GM19035 (cell line): Measurements from ENCODE around the gene DCC.
"Not testable (repeated sequence)": the region's sequence is repeated elsewhere in the genome, so short reads cannot be mapped to it uniquely, and the experiment has no call there.

ENCODE experiments used
- ATAC-seq: cut with Tn5 transposase; IDR thresholded peaks from one replicate; pipeline ENCODE4 v1.9.1; 2021; ENCODE audit not compliant: unreplicated experiment

The DCC gene

DNA sequence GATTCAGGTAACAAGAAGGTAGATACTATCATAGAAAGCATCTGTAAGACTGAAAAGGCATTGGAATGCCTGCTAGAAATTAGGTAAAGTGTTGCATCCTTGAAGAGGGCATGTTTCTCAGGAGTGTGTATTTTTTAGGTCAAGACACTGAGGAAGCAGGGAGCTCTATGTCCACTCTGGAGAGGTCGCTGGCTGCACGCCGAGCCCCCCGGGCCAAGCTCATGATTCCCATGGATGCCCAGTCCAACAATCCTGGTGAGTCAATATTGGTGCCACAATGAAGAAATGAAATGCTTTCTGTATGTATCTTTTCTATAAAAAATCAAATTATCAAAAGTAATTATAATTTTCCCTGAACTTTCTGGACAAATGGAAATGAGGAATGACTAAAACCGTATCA lies 1127.8 kb downstream of the DCC start:
- no peak for ATAC-seq

DNA sequence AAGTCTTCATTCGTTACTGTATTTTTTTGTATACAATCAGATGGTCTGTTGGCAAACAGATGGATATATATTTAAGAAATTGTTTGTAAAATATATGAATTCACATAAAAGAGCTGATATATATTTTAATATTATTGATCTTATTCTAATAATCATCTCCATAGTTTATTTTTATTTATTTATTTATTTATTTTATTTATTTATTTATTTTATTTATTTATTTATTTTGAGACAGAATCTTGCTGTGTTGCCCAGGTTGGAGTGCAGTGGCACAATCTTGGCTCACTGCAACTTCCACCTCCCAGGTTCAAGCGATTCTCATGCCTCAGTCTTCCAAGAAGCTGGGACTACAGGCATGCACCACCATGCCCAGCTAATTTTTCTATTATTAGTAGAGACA lies 1128.2 kb downstream of the DCC start:
- not testable (repeated sequence) for ATAC-seq

DNA sequence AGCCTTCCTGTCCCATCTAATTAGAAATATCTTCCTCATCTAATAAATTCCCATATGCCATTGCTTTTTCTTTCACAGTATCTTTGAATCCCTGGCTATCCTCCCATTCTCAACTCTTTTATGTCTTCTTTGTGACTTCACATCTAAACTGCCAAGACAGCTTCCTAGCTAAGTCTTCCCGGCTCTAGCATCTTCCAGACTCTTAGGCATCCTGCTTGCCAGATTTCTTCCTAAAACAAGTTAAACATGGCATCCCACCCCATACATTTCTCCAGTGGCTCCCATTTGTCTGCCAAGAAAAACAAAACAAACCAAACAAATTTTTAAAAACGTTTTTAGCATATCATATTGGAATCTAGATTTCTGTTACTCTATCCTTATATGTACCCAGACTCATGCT lies 1132.5 kb downstream of the DCC start:
- ATAC-seq: no peak

DNA sequence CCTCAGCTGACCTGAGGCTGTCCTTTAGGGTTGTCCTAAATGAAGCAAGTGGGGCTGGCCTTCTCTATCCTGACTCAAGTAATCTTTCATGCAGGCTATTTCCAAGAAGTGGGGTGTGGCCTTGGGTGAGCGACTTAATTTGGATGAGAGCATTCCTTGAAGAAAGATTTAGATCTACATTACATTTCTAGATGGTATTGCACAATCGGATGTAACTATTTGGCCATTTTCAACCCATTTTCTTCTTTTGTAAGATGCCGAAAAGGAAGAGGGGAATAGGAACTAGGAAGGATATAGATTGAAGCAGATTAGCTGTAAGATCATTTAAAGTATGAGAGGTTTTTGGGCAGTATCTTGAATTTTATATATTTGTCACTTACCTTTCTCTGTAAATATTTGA lies 1138.2 kb downstream of the DCC start:
- no peak for ATAC-seq

DNA sequence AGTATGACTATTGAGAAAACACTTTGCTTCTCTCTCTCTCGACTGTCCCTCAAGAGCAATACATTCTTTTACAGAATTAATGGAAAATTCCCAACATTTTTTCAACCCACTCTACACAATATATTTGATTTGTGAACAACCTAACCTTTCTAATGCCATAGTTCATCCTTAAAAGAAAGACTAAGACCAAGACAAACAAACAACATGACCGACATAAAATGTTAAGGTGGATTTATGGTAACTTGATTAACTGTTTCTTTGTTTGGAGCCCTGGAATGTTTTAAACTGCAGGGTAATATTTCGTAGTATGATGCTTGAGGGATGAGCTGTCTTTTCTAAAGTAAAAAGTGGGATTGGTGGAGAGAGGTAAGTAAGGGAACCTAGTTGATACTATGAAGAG lies 1146.3 kb downstream of the DCC start:
- no peak for ATAC-seq

DNA sequence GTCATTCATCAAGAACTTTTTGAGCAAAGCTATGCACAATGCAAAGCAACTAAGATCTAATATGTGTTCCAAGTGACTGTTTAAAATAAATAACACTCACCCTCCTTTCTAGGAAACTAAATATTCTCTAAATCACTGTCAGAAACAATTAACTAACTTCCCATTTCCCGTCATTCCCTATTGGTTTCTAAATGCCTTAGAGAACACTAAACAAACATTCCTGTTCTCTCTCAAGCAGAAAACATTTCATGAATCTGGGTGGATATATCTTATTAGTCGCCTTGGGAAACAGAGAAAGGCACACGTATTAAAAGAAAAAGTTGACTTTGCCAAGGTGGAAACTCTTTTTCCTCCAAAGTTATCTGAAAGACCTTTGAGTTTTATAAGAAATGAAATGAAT lies 1149.3 kb downstream of the DCC start:
- no peak for ATAC-seq

DNA sequence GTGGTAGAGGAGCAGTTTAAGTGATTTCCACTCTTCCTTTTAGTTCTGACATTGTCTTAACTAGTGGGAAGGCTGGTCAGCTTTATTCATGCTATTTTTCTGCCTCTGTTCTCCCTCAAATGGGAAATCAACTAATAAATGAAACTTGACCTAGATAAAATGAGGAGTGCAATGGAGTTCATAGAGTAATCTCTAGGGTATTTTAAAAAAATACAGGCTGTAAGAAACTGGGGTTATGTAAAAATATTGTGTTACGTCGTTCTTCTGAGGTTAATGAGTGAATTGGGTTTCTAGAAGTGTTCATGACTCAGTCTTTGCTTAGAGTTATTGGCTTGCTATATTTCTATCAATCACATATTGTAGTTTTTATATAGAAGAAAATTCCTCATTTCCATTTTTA lies 1150.0 kb downstream of the DCC start:
- no peak for ATAC-seq

DNA sequence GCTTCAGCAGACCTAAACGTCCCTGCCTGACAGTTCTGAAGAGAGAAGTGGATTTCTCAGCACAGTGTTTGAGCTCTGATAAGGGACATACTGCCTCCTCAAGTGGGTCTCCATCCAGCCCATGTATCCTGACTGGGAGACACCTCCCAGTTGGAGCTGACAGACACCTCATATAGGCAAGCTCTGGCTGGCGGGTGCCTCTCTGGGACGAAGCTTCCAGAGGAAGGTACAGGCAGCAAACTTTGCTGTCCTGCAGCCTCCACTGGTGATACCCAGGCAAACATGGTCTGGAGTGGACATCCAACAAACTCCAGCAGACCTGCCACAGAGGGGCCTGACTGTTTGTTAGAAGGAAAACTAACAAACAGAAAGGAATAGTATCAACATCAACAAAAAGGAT lies 1156.0 kb downstream of the DCC start:
- no peak for ATAC-seq

DNA sequence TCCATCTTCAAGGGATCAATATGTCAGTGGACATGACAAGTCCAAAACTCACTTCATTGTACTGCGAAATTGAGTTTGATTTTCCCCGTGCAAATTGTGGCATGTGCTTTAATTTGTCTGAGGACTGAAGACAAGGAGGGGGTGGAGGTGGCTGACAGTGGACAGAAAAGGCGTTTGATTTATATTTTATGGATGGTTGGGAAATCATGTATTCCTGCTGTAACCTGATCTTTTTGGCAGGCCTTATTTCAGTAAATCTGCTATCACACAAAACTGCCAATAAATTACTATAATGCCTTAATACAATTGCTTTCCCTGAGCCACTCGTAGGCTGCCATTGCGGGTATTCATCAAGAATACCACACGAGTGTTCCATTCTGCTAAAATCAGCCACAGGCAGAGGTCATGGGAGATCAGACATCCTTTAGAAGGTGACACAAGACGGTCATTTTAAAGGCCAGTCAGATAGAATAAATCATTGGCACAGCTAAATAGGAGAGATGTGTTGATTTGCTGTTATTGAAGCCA lies 1164.0 kb downstream of the DCC start:
- no peak for ATAC-seq

DNA sequence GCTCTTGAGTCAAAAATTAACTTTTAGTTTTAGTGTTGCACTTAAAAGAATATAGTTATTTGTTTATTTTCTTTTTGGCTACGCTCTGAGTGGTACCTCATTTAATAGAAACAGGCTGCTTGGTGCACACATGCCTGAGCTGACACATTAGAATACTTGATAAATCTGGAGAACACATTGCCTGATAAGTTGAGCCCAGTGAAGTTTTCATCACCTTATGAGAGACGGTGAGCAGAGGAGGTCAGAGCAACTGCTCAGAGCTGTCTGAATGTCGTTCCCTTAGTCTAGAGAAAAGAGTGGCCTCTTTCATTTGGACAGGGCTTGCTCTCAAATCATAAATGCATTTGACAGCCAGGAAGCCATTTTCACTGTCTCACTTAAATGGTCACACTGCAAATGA lies 1168.5 kb downstream of the DCC start:
- ATAC-seq: no peak

DNA sequence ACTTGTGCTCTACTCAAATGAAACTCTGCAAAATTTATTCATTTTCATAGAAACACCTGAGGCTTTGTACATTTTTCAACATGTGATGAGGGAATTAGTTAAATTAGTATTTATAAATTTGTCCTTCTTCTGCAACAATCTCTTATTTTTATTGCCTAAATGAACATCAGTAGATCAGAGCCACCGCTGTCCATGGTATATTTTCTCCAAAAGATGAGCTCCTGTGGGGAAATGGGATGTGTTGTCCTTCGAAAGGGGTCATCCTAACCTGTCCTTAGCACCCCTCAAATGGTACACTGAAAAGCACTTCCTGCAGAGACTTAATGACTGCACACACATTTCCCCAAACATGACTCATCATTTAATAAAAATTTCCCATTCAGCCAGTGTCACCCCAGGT lies 1169.9 kb downstream of the DCC start:
- ATAC-seq: no peak

DNA sequence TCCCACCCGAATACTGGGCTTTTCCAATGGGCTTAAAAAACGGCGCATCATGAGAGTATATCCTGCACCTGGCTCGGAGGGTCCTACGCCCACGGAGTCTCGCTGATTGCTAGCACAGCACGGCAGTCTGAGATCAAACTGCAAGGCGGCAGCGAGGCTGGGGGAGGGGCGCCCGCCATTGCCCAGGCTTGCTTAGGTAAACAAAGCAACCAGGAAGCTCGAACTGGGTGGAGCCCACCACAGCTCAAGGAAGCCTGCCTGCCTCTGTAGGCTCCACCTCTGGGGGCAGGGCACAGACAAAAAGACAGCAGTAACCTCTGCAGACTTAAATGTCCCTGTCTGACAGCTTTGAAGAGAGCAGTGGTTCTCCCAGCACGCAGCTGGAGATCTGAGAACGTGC lies 1171.7 kb downstream of the DCC start:
- not testable (repeated sequence) for ATAC-seq

DNA sequence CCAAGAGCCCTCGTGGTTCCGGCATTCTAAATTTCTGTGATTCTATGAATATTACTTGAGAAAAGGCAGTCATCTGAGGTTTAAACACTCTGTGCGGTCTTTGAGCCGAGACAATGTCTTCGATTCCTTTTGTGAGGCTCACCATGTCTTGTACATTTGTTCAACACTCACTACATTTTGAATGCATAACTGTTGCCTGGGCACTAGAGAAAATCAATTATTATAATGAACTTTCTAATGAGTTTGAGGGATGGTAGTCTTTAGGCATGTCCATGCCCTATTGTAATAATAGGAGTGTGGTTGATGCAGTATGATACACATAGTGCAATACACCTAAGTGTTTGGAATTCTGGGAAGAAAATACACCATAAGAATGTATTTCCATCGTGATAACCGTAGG lies 1181.1 kb downstream of the DCC start:
- no peak for ATAC-seq

DNA sequence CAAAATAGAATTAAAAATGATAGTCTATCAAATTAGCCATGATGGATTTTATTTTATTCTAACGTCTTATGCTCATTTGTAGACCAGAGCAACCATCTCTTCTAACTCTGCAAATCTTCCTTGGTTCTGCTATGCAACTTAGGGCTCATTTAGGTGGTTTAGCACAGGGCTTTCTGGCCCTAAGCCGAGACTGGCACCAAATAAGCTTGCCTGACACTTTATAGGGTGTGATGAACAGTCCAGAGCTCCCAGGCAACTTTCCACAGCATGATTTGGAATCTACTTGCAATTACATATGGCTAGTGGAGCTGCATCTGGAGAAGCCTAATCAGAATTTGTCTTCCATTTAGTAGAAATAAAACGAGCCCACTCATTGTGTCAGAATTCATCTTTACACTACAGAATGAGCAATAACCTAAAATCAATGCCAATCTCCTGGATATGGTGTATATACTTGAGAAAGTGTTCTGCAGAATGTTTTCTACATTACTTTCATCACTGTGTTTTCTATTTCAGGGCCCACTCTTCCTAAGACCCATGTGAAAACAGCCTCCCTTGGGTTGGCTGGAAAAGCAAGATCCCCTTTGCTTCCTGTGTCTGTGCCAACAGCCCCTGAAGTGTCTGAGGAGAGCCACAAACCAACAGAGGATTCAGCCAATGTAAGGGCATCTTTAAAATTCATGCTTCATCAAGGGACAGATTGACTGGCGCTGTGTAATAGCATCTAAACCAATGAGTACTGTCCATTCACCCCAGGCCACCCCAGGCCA lies 1186.3 kb downstream of the DCC start:
- no peak for ATAC-seq

DNA sequence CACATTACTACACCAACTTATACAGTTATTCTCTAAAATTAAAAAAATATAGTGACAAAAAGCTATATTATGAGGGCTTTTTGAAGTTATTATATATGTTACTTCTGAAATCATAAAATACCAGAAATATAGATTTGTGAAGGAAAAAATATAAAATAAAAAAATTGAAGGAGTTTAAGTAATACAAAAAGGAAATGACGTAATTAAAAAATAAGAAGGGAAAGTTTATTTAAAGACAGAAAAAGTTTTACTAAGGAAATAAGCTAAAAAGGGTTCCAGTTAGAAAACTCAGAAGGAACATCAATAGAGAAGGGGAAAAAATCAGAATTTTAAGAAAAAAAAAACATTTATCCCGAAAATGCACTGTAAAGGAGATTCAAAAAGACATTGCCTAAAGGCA lies 1187.4 kb downstream of the DCC start:
- no peak for ATAC-seq

DNA sequence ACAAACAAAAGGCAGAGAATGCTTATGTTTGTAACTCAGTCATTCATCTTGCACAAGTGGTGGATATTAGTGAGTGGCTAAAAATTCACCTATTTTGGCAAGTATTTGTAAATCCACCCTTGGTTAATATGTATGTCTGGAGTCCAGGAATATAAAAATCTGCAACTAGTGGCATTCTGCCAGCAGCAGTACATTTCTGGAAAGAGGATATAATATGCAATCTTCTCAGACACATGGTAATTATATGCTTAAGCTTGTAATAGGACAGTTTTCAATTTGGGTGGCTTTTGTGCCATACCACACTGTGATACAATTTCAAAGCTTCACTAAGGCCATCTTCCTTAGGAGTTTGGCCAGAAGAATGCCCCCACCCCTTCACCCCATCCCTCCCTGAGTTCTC lies 1191.2 kb downstream of the DCC start:
- no peak for ATAC-seq

DNA sequence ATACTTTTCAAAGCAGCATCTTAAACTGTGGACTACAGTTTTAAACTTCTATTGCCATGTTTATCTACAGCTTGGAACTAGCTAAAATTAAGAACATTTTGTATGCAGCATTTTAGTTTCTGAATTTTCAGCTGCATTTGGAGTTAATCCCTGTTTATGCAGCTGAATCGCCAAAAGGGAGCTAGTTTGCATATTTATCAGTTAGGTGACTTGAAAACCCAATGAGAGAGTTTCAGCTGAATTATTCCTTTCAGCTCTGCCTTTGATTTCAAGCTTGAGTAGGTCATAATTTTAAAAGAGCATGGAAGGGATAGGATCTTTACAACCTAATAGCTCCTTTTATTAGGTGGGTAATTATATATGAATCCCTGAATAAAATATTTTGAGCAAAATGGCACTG lies 1191.9 kb downstream of the DCC start:
- ATAC-seq: no peak

DNA sequence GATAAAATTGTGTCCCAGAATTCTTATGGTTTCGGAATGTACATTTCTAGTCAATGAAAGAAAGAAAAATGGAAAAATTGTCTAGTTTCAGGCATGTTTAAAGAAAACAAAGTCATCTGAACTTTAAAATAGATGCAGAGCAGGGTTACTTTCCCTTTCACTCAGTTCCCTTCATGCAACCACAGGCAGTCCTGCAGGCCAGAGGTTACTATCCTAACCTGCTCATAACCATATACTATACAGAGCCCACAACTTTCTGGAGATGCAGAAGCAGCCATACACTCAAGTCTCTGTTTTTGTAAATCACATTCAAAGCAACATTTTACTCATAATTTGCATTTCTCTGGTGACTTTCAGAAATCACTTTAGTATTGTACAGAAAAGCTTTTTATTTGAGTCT lies 1194.2 kb downstream of the DCC start:
- ATAC-seq: no peak

DNA sequence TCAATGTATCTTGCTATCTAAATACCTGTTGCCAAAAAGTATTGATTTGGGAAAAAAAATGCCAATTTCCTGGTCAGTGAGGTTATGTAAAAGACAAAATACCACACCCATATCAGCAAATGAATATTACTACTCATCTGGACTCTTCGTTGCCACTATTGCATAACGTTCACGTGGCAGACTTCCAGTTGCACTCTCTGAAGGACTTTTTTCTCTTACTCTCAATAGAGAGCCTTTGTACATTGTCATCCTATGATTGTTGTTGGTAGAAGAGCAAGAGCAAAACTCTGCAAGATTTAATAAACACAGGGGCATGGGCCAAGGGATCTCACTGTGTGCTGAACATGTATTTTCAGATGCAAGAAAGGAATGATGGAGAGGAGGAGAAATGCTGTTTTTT lies 1194.7 kb downstream of the DCC start:
- ATAC-seq: no peak

DNA sequence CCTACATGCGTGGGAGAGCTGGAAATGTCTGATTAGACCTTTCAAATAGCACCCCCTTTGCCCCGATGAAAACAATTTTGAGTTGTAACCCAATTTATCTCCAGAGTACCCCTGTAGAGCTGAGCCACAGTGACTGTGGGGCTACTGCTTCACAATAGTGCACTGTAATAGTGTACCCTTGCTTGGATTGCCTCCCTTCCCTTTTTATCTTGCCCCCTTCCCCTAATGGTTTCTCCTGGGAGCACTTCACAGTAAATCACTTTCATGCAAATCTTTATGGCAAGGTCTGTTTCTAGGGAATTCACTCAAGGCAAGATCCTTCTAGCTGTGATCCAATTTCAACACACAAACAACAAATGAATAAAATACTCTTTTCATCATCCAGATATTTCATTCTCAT lies 1196.9 kb downstream of the DCC start:
- ATAC-seq: no peak

DNA sequence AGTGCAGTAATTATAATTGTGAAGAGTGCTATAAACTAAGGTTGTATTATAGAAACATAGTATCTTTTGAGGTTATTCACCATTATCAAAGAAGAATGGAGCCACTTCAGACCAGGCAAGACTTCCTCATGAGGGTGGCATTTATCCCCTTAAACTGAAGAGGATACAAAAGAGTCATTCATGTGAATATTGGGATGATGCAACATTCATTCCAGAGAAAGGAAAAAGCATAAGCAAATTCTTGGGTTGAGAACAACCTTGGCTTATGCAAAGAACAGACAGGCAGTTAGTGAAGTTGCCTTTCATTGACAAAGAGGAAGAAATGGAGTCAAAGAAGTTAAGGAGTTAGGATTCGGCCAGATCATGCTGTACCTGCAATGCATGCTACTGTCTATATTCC lies 1201.9 kb downstream of the DCC start:
- ATAC-seq: no peak

DNA sequence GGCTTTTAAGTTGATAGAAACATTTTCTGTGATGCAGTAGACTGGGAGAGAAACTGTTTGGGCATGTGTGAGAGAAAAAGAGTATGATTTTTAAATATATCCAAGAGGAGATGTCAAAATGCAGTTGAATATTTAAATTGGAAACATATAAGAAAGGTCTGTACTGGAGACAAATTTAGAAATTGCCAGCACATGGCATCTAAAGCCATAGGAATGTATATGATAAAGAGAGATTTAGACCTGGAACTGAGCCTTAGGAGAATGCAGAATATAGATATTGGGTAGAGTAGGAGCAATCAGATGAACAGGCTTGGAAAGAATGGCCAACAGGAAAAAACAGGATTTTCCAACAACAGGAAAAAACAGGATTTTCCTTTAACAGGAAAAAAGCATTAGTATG lies 1203.7 kb downstream of the DCC start:
- no peak for ATAC-seq

DNA sequence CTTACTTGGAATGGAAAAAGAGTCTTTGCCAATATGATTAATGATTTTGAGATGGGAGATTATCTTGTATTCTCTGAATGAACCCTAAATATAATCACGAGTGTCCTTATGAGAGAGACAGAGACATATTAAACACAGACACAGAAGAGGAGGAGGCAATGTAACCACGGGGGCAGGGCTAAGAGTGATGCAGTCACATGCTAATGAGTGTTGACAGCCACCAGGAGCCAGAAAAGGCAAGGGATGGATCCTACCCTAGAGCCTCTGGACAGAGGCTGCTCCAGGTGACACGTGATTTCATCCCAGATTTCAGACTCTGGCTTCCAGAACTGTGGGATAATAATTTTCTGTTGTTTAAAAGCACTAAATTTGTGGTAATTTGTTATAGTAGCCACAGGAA lies 1204.9 kb downstream of the DCC start:
- no peak for ATAC-seq
